Breast epithelium (tissue), 3 donors: ENCODE results near the gene CCDC102A.

Source experiments
- CTCF ChIP-seq, 3 donors: fragments of 450-650 bp; IDR thresholded peaks; one replicate each; pipeline ENCODE4 v1.5.1; 2016 to 2017; ENCODE audit warnings: antibody characterized with exemption in 3 of 3, mild to moderate bottlenecking in 3 of 3, moderate library complexity in 3 of 3
- POLR2A ChIP-seq: fragments of 450-650 bp; IDR thresholded peaks from one replicate; pipeline ENCODE4 v1.6.1; 2016; ENCODE audit warnings: antibody characterized with exemption, mild to moderate bottlenecking, moderate library complexity
- POLR2AphosphoS5 ChIP-seq, 3 donors: sonication (generic); formaldehyde crosslinking; IDR thresholded peaks; one replicate each; pipeline ENCODE4 v1.6.1; 2017; ENCODE audit warnings: antibody characterized with exemption in 3 of 3

DNA sequence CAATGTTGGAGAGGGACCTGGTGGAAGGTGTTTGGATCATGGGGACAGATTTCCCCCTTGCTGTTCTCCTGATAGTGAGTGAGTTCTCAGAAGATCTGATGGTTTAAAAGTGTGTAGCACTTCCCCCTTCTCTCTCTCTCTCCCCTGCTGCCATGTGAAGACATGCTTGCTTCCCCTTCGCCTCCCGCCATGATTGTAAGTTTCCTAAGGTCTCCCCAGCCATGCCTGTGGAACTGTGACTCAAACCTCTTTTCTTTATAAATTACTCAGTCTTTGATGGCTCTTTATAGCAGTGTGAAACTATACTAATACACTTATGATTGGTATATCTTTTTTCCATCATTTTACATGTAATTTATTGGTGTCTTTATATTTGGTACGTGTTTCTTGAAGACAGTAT, 19.5 kb upstream of the CCDC102A start:
- TF ChIP-seq CTCF (IDR thresholded peaks at IDR 0.05): no peak
- no peak for TF ChIP-seq POLR2A
- TF ChIP-seq POLR2AphosphoS5 (IDR thresholded peaks at IDR 0.05): no peak
